ENCODE data around the gene ZBTB20. TPM values are rescaled to one million over a fixed set of nuclear protein-coding genes. Genes with fewer than 3 reads are reported as not detected.

The ZBTB20 gene
- total and polyA plus RNA-seq, 10 of the 15 experiments (the other 5 are each of a cell fraction or from before 2014, with no cell fraction given) = 0.20 to 5.5 (median 2.2) TPM

DNA sequence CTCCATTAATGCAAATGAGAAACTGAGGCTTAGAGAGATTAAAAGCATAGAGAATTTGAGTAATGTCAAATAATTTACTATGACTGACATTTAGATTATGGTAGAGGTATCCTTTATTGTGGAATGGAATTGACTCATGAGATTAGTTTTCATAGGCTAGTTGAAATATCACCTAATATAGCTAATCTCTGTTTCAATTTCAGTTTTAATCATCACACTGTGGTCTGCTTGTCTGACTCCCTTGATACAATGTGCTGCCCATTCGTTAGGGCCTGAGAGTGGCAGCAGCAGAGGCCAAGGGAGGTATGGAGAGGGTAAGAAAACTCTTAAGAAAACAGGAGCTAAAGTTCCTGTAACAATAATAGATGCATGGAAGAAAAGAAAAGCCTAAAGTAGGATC, 13.2 kb upstream of the ZBTB20 start:
- Histone ChIP-seq H3K36me3 (ENCODE audit: control insufficient read depth in 2 of 2, insufficient read depth in 2 of 2, low read length in 1 of 2) (no peaks in the 10 kb centered on the region), H3K27me3 (replicated peaks in 1 of 2; ENCODE audit: control insufficient read depth in 2 of 2, insufficient read depth in 2 of 2, low read length in 1 of 2) (no peaks in the 10 kb centered on the region), H3K27ac (ENCODE audit: control insufficient read depth, insufficient read depth) (no peak overlapping the region), H3K4me2 (ENCODE audit: control insufficient read depth, insufficient read depth) (peak overlapping the region; percentile 41), H3K4me3 (no peak overlapping the region), H3K9ac (ENCODE audit: control insufficient read depth, insufficient read depth, low read length) (no peak overlapping the region), H4K20me1 (ENCODE audit: control insufficient read depth, insufficient read depth) (no peaks in the 10 kb centered on the region), H3K79me2 (ENCODE audit: control insufficient read depth, insufficient read depth, low read length) (no peaks in the 10 kb centered on the region), H3K9me3 (replicated peaks; ENCODE audit: control insufficient read depth, insufficient read depth, low read length) (peaks cover 9% of the 10 kb centered on the region), H2AFZ (ENCODE audit: control insufficient read depth, low read depth, low read length) (peak overlapping the region; percentile 28; the same call in 1 of the 2 replicates), H3K4me1 (ENCODE audit: control insufficient read depth, insufficient read depth, low read length) (peaks cover 6% of the 10 kb centered on the region)
- SMC1A ChIA-PET (ENCODE audit: uncharacterized antibody, unreplicated experiment) = interaction anchor here (1.1 to 1.3 kb wide), 2 partner anchors 17 to 43 kb away, joined by 3 read pairs; no protein-coding TSS in a partner anchor
- POLR2A ChIA-PET = no interaction called here
- intact Hi-C loops (cut with micrococcal nuclease; ENCODE audit: unreplicated experiment) = no loop called here
- WGBS (ENCODE audit: insufficient coverage, insufficient replicate concordance, low lambda C conversion rate, missing lambda C conversion rate) = 0% methylated on average over 1 of the region's 1 CpG
- no TSS peak for BruUV-seq (replicated peaks)
- RAD21 ChIA-PET (ENCODE audit: unreplicated experiment) = interaction anchor here (1.2 kb wide), 1 partner anchor 14 kb away, joined by 4 read pairs; the partner anchor contains the start of gene ZBTB20
- ATAC-seq (peak; percentile 100), DNase-seq (ENCODE audit: low read depth, low spot score) (peak; percentile 55), FAIRE-seq (peak; percentile 91)
- in situ Hi-C loops (cut with MboI) = loop anchor here (5.0 kb wide), 1 partner anchor 68 kb away; no protein-coding TSS in a partner anchor
- CTCF ChIA-PET = interaction anchor here (1.0 kb wide), 1 partner anchor 59 kb away, joined by 3 read pairs; no protein-coding TSS in a partner anchor
- no peak for TF ChIP-seq FOXK2 (IDR thresholded peaks at IDR 0.05)
- peak; percentile 23 to 29; a peak in 2 of 4 replicates for TF ChIP-seq IKZF2 (IDR thresholded peaks at IDR 0.05)
- TF ChIP-seq MLLT1 (IDR thresholded peaks at IDR 0.05) = no peak
- peak; percentile 42 for TF ChIP-seq MEF2B (IDR thresholded peaks at IDR 0.05; ENCODE audit: partially characterized antibody, poor library complexity, severe bottlenecking)
- TF ChIP-seq NFYA (IDR thresholded peaks at IDR 0.05; ENCODE audit: borderline replicate concordance, low read depth, low read length) = no peak
- TF ChIP-seq CHD1 (IDR thresholded peaks at IDR 0.05; ENCODE audit: low read depth, low read length) = no peak
- peak; percentile 89 for TF ChIP-seq JUNB (IDR thresholded peaks at IDR 0.05)
- TF ChIP-seq RUNX3 (IDR thresholded peaks at IDR 0.05; ENCODE audit: low read length) = peak; percentile 82
- peak; percentile 59; the same call in 1 of the 2 replicates for TF ChIP-seq DPF2 (IDR thresholded peaks at IDR 0.05)
- TF ChIP-seq NFIC (IDR thresholded peaks at IDR 0.05; ENCODE audit: low read depth, low read length) = peak; percentile 57; the same call in 1 of the 2 replicates
- peak; percentile 53; the same call in 1 of the 2 replicates for TF ChIP-seq BCL11A (IDR thresholded peaks at IDR 0.05; ENCODE audit: low read depth, low read length)
- peak; percentile 65; the same call in 1 of the 2 replicates for TF ChIP-seq IRF4 (IDR thresholded peaks at IDR 0.05; ENCODE audit: low read depth, low read length)
- TF ChIP-seq STAT3 (IDR thresholded peaks at IDR 0.05; ENCODE audit: low read depth, low read length) = no peak
- TF ChIP-seq, protein P1, sequence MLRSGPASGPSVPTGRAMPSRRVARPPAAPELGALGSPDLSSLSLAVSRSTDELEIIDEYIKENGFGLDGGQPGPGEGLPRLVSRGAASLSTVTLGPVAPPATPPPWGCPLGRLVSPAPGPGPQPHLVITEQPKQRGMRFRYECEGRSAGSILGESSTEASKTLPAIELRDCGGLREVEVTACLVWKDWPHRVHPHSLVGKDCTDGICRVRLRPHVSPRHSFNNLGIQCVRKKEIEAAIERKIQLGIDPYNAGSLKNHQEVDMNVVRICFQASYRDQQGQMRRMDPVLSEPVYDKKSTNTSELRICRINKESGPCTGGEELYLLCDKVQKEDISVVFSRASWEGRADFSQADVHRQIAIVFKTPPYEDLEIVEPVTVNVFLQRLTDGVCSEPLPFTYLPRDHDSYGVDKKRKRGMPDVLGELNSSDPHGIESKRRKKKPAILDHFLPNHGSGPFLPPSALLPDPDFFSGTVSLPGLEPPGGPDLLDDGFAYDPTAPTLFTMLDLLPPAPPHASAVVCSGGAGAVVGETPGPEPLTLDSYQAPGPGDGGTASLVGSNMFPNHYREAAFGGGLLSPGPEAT (IDR thresholded peaks at IDR 0.05; ENCODE audit: low read depth) = peak; percentile 44; the same call in 1 of the 2 replicates
- no peak for TF ChIP-seq STAT1 (conservative IDR thresholded peaks at IDR 0.05)
- TF ChIP-seq IKZF1 (conservative IDR thresholded peaks at IDR 0.05) = 0 out of 2 replicates have a peak, but pooled peaks have one; percentile 13
- TF ChIP-seq, protein P2, sequence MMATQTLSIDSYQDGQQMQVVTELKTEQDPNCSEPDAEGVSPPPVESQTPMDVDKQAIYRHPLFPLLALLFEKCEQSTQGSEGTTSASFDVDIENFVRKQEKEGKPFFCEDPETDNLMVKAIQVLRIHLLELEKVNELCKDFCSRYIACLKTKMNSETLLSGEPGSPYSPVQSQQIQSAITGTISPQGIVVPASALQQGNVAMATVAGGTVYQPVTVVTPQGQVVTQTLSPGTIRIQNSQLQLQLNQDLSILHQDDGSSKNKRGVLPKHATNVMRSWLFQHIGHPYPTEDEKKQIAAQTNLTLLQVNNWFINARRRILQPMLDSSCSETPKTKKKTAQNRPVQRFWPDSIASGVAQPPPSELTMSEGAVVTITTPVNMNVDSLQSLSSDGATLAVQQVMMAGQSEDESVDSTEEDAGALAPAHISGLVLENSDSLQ (IDR thresholded peaks at IDR 0.05) = peak; percentile 88
- TF ChIP-seq BCLAF1 (IDR thresholded peaks at IDR 0.05) = no peak
